Cardiac muscle cell (in vitro differentiated cells and primary cell): ENCODE data around the gene FAM241A. TPM values are rescaled to one million over a fixed set of nuclear protein-coding genes. Genes with fewer than 3 reads are reported as not detected.

Experiments
- DNase-seq, 2 donors: peaks; one replicate each; pipeline versions ENCODE4 v3.0.0 to v3.0.0-alpha.2; 2010 to 2017; ENCODE audit warnings: low read depth in 1 of 2, low spot score in 1 of 2
- H3K27ac ChIP-seq: fragments of 200-600 bp; sonication (generic); 2 replicates; pipeline ENCODE4 v1.5.1; 2016
- H3K27me3 ChIP-seq: fragments of 200-600 bp; sonication (generic); 2 replicates; pipeline ENCODE4 v1.6.0; 2016; ENCODE audit warnings: control low read depth
- H3K36me3 ChIP-seq: fragments of 200-600 bp; sonication (generic); 2 replicates; pipeline ENCODE4 v1.5.1; 2016; ENCODE audit warnings: control low read depth
- H3K4me1 ChIP-seq: fragments of 200-600 bp; sonication (generic); 2 replicates; pipeline ENCODE4 v1.8.1; 2017; ENCODE audit warnings: low read depth, mild to moderate bottlenecking, mixed run types
- H3K4me3 ChIP-seq: fragments of 200-600 bp; sonication (generic); 2 replicates; pipeline ENCODE4 v1.5.1; 2016; ENCODE audit warnings: mild to moderate bottlenecking
- H3K9me3 ChIP-seq: fragments of 200-600 bp; sonication (generic); 2 replicates; pipeline ENCODE4 v1.5.1; 2017; ENCODE audit warnings: low read depth, mild to moderate bottlenecking, control low read depth
- polyA plus RNA-seq: library from polyadenylated mRNA; unstranded; fragments of >200 nt; fragmentation: Nextera tagmentation; extraction: Ambion mirVana; gene quantifications from 2 replicates; pipeline ENCODE4 v1.2.1, GENCODE V29; 2016
- total RNA-seq: library from RNA; depleted of rRNA; stranded (reverse); fragments of >200 nt; gene quantifications from 2 replicates; pipeline ENCODE4 v1.2.3, GENCODE V29; 2016
- TF ChIP-seq, protein P1 (sequence below): IDR thresholded peaks from 2 replicates; pipeline ENCODE4 v1.5.1; 2012; ENCODE audit warnings: low read depth, mild to moderate bottlenecking, low read length

Gene FAM241A
- total and polyA plus RNA-seq, 2 experiments from 2014 or later, result 2.3 to 4.3 TPM

DNA sequence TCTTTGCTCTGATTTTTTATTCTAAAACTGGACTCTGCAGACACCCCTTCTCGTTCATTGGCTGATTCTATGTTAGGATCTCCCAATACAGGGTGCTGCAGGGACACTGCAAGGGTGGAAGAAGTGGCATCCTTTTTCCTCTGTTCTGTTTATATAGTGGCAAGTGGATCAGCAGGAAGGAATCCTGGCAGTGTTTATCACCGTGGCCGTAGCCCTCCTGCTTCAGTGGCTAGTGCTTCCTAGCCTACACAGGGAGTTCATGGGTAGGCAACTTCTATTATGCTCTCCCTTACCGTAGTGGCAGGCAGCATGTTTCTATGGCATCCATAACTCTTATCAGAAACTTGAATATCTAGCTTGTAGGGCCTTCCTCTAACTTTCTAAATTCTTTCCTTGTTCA lies 79.9 kb downstream of the FAM241A start:
- no peak overlapping the region for H3K4me3 ChIP-seq
- no peak for DNase-seq

DNA sequence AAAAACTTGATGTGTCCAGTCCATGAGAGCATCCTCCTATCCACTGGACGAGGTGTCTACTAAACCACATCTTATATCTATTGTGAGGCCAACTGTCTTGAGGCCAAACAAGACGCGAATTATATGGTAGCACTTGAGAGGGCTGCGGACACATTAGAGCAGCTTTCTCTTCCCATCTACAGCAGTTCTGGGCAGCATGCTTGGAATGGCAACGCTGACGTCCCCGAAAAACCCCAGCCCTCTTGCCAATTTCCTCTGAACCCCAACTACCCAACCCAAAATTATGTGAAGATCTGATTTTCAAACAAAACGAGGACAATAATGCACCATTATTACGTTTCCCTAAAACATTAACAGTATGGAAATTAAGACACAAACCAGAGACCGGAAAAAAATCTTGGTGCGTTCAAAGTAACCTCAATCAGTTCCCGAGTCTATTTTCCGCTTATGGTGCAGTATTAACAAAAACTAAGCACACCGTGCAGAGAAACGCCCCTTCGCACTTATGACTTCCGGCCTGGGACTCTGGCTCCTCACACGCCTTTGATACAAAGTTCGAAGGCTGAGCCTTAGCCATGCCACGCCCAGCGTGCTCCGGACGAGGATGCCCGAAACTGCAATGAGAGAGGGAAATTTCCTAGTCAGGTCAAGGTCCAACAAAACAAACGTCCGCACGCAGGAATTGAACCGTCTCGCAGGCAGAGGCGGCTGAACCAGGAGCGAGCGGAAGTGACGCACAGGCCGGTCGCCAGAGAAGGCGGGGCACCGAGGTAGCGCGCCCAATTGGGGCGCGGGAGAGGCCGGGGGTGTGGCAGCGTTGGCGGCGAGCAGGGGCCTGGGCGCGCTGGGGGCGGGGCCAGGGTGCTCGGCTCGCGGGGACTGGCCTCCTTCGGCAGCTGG lies 85.9 kb downstream of the FAM241A start:
- peak overlapping the region; percentile 73 for H3K4me3 ChIP-seq
- no peaks in the 10 kb centered on the region for H3K9me3 ChIP-seq
- no peaks in the 10 kb centered on the region for H3K36me3 ChIP-seq
- H3K27ac ChIP-seq, result peak overlapping the region; percentile 97
- peaks cover 3% of the 10 kb centered on the region for H3K4me1 ChIP-seq
- DNase-seq, result peak; percentile 98 to 99
- H3K27me3 ChIP-seq, result no peaks in the 10 kb centered on the region
- TF ChIP-seq, protein P1, sequence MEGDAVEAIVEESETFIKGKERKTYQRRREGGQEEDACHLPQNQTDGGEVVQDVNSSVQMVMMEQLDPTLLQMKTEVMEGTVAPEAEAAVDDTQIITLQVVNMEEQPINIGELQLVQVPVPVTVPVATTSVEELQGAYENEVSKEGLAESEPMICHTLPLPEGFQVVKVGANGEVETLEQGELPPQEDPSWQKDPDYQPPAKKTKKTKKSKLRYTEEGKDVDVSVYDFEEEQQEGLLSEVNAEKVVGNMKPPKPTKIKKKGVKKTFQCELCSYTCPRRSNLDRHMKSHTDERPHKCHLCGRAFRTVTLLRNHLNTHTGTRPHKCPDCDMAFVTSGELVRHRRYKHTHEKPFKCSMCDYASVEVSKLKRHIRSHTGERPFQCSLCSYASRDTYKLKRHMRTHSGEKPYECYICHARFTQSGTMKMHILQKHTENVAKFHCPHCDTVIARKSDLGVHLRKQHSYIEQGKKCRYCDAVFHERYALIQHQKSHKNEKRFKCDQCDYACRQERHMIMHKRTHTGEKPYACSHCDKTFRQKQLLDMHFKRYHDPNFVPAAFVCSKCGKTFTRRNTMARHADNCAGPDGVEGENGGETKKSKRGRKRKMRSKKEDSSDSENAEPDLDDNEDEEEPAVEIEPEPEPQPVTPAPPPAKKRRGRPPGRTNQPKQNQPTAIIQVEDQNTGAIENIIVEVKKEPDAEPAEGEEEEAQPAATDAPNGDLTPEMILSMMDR, result no peak

More for the DNA sequence above, 79.9 kb downstream of the FAM241A start:
- no peaks in the 10 kb centered on the region for H3K4me1 ChIP-seq
- no peaks in the 10 kb centered on the region for H3K36me3 ChIP-seq
- no peaks in the 10 kb centered on the region for H3K27me3 ChIP-seq
- no peak overlapping the region for H3K27ac ChIP-seq
- no peaks in the 10 kb centered on the region for H3K9me3 ChIP-seq
- TF ChIP-seq, protein P1, result no peak

DNA sequence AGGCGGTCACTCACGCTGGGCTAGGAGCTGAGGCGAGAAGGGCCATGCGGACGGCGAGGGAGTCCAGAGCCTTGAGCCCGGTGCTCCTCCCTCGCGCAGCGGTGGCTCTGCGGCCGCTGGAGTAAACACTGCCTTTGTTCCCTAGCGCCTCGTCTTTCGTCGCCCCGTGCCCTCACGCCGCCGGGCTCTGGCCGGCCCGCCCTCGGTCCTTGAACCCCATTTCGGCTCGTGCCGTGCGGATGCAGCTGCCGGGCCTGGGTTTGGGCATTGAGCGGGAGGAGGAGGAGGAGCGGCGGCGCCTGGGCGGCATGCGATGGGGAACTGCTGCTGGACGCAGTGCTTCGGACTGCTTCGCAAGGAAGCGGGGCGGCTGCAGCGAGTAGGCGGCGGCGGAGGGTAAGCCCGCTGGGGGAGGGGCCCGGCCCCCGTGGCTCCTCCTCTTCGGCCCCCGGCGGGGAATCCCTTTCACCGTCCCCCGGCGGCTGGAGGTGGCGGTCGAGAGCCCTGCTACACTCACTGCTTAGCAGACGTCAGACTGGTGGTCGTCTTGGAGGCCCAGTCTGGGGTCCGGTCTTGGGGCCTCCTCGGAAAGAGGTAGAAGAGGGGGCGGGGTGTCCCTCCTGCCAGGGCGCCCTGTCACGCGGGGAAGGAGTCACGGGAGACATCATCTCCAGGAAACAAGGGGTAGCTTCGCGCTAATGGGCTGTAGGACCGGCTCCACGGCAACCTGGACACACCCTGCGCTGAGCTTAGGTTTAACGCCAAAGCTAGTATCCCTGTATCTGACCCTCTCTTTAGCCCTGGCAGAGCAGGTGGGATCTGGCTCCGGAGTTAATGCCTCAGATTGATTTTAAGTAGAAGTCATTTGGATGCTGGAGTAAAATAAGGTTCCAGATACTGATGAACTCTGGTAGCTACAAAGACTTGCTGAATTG lies 86.8 kb downstream of the FAM241A start, which contains the start of gene AP1AR:
AP1AR (plus strand) TSS at position 9 of the 935 bp plus-strand sequence; CDS start at position 314, 305 bp downstream.
- Histone ChIP-seq H3K4me1 (peaks cover 3% of the 10 kb centered on the region), H3K9me3 (no peaks in the 10 kb centered on the region), H3K36me3 (no peaks in the 10 kb centered on the region), H3K27ac (peak within 1 kb of the TSS; percentile 97), H3K4me3 (peak within 1 kb of the TSS; percentile 73), H3K27me3 (no peaks in the 10 kb centered on the region)
- DNase-seq, result peak; percentile 81 to 92
- TF ChIP-seq, protein P1, result peak; percentile 48

DNA sequence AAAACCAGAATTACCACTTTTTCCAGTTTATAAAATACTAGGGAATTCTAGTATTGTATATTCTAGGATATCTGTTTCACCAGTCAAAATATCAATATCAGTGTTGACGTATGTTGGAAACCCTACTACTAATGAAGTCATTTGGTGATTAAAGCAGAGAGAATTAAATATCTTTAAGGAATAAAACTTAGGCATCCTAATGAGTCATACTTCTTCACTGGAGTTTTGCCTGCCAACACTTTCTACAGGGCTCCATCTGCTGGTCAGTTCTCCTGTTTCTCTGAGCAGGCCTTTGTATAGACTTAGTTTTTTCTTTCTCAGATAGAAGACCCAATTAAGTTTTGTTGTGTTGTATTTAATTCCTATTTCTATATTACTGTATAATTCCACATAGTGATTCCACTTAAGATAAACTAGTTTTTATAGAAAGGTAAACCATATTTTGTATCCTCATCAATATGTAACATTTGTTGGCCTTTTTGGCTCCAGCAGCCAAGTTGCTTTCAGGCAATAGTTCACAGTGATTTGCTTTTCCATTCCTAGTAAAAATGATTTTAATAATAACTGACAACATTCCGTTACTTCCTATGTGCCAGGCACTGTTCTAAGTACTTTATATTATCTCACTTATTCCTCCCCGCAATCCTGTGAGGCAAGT lies 89.8 kb downstream of the FAM241A start:
- peak; percentile 68 to 89 for DNase-seq
- Histone ChIP-seq H3K4me3 (no peak overlapping the region), H3K36me3 (no peaks in the 10 kb centered on the region), H3K9me3 (no peaks in the 10 kb centered on the region), H3K27me3 (no peaks in the 10 kb centered on the region), H3K27ac (no peak overlapping the region), H3K4me1 (peaks cover 3% of the 10 kb centered on the region)
- TF ChIP-seq, protein P1, result peak; percentile 81

DNA sequence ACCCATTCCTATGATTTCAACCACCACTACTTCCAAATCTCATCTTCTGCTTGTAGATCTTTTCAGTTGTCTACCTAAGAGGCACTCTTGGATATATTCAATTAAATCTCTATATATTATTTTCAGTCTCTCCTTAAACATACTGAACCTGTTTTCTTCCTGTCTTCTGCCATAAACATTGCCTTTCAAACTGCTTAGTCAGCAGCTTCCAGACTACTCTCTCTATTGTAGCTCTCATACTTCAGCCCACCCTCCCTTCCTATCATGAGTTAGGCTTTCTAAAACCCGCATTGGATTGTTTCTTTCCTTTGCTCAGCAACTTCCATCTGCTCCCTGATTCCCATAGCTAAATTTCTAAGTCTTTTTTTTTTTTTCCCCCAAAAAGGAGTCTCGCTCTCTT lies 90.8 kb downstream of the FAM241A start:
- Histone ChIP-seq H3K36me3 (no peaks in the 10 kb centered on the region), H3K27me3 (no peaks in the 10 kb centered on the region), H3K4me3 (no peak overlapping the region), H3K9me3 (no peaks in the 10 kb centered on the region), H3K27ac (no peak overlapping the region), H3K4me1 (peaks cover 3% of the 10 kb centered on the region)
- TF ChIP-seq, protein P1, result no peak
- DNase-seq, result no peak
